ENCODE data around the gene FSTL3. TPM values are rescaled to one million over a fixed set of nuclear protein-coding genes. Genes with fewer than 3 reads are reported as not detected.
A peak's percentile ranks its signal among the peaks of the same experiment; 100 is the strongest.

FSTL3 gene
- total and polyA plus RNA-seq, 8 donors: 7.6 to 145 (median 11.5) TPM

- ATAC-seq (no peak), DNase-seq (no peak)
- H3K4me1 ChIP-seq: peaks cover 11 to 58% of the 10 kb centered on the region in 2 donors
- peak overlapping the region; percentile 13 to 92 for H3K27ac ChIP-seq
- peaks cover 0 to 40% of the 10 kb centered on the region in 2 donors for H3K27me3 ChIP-seq
- H3K4me3 ChIP-seq: peak overlapping the region in 1 of 2 donors; percentile 60
- H3K36me3 ChIP-seq: no peaks in the 10 kb centered on the region
- no peaks in the 10 kb centered on the region for H3K9me3 ChIP-seq
- intact Hi-C loops (cut with DNase I): no loop called here
- TF ChIP-seq, protein P1, sequence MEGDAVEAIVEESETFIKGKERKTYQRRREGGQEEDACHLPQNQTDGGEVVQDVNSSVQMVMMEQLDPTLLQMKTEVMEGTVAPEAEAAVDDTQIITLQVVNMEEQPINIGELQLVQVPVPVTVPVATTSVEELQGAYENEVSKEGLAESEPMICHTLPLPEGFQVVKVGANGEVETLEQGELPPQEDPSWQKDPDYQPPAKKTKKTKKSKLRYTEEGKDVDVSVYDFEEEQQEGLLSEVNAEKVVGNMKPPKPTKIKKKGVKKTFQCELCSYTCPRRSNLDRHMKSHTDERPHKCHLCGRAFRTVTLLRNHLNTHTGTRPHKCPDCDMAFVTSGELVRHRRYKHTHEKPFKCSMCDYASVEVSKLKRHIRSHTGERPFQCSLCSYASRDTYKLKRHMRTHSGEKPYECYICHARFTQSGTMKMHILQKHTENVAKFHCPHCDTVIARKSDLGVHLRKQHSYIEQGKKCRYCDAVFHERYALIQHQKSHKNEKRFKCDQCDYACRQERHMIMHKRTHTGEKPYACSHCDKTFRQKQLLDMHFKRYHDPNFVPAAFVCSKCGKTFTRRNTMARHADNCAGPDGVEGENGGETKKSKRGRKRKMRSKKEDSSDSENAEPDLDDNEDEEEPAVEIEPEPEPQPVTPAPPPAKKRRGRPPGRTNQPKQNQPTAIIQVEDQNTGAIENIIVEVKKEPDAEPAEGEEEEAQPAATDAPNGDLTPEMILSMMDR (IDR thresholded peaks at IDR 0.05): no peak
Observed at GRCh38 chr19:678791-679388, 2.7 kb downstream of the FSTL3 start.

DNA sequence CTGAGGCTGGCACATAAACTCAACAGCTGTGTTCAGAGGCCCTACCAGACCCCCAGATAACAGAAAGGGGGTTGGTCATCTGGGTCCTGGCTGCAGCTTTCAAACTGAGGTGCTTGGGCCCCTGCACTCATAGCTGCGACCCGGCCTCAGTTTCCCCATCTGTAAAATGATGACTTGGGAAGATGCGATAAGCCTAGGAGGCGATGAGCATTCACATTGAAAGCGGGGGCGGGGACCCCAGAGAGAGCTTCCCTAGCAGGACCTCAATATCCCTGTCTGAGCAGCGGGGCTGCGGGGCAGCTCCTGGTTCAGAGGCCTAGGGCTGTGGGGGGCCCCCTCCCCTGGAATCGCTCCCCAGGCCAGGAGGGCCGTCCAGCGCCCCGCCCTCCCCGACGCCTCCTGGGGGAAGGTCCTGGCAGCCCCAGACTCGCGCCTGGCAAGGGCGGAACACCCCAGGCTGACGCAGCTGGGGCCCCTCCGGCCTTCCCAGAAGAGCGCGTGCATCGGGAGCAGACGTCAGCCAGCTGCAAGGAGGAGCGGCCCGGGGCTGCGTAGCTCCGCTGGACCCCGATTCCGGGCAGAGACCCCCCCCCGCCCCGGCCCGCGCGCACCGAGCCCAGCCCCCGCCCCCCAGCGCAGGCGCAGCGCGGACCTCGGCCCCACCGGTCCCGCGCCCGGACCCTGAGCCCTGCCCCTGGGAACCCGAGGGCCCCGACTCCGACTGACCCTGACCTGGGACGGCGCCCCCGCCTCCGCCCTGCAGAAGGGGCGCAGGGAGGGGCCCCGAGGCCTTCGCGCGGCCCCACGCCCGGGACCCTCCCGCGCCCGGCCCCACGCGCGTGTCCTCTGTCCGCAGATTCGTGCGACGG is 3.5 kb downstream of the FSTL3 start:
- peak; percentile 3 for ATAC-seq
- peak; percentile 59 to 89 (median 84) for DNase-seq

GRCh38 chr19:680287-681028 is 4.3 kb downstream of the FSTL3 start:
- H3K4me3 ChIP-seq: peak overlapping the region; percentile 60
- H3K27ac ChIP-seq: peak overlapping the region; percentile 91 to 92
- no peaks in the 10 kb centered on the region for H3K36me3 ChIP-seq
- ATAC-seq: peak; percentile 86
- H3K27me3 ChIP-seq: peaks cover 0 to 25% of the 10 kb centered on the region in 2 donors
- peak; percentile 90 to 100 (median 100) for DNase-seq
- H3K4me1 ChIP-seq: peaks cover 10 to 48% of the 10 kb centered on the region in 2 donors
- H3K9me3 ChIP-seq: no peaks in the 10 kb centered on the region
- TF ChIP-seq, protein P1 (IDR thresholded peaks at IDR 0.05): peak in 1 of 2 donors; percentile 35
- intact Hi-C loops (cut with DNase I): no loop called here

More for the DNA sequence above, 3.5 kb downstream of the FSTL3 start:
- H3K4me3 ChIP-seq: peak overlapping the region; percentile 60
- peaks cover 0 to 33% of the 10 kb centered on the region in 2 donors for H3K27me3 ChIP-seq
- H3K27ac ChIP-seq: peak overlapping the region; percentile 91 to 92
- intact Hi-C loops (cut with DNase I): no loop called here
- H3K4me1 ChIP-seq: peaks cover 11 to 54% of the 10 kb centered on the region in 2 donors
- no peaks in the 10 kb centered on the region for H3K9me3 ChIP-seq
- TF ChIP-seq, protein P1 (IDR thresholded peaks at IDR 0.05): no peak
- H3K36me3 ChIP-seq: no peaks in the 10 kb centered on the region

- DNase-seq (peak in 3 of 4 donors; percentile 85 to 96 (median 95)), ATAC-seq (no peak)
- intact Hi-C loops (cut with DNase I): no loop called here
- peak overlapping the region; percentile 79 to 91 for H3K27ac ChIP-seq
- no peaks in the 10 kb centered on the region for H3K9me3 ChIP-seq
- TF ChIP-seq, protein P1 (IDR thresholded peaks at IDR 0.05): no peak
- no peaks in the 10 kb centered on the region for H3K36me3 ChIP-seq
- peaks cover 0 to 18% of the 10 kb centered on the region in 2 donors for H3K27me3 ChIP-seq
- peak overlapping the region in 1 of 2 donors; percentile 60 for H3K4me3 ChIP-seq
- H3K4me1 ChIP-seq: peaks cover 9 to 41% of the 10 kb centered on the region in 2 donors
Observed at GRCh38 chr19:681029-682019, 5.1 kb downstream of the FSTL3 start.
